ENCODE data around the gene TMEM132A. TPM values are rescaled to one million over a fixed set of nuclear protein-coding genes. Genes with fewer than 3 reads are reported as not detected.

The TMEM132A gene
- total and polyA plus RNA-seq, 7 donors, result 0.49 to 17.4 (median 2.3) TPM

GRCh38 chr11:60937811-60938210 lies 13.6 kb downstream of the TMEM132A start:
- Histone ChIP-seq H3K27ac (no peak overlapping the region), H3K27me3 (no peaks in the 10 kb centered on the region), H3K4me3 (no peak overlapping the region), H3K9me3 (no peaks in the 10 kb centered on the region), H3K36me3 (peaks cover 11 to 48% (median 18%) of the 10 kb centered on the region in 4 donors), H3K4me1 (peaks cover 0 to 7% (median 4%) of the 10 kb centered on the region in 4 donors)
- 93 to 94% methylated on average over 8 of the region's 8 CpGs for WGBS, 2 donors
- intact Hi-C loops (cut with DNase I), result no loop called here
- no peak for TF ChIP-seq POLR2A (IDR thresholded peaks at IDR 0.05)
- TF ChIP-seq POLR2AphosphoS5 (IDR thresholded peaks at IDR 0.05), result no peak
- no peak for TF ChIP-seq CTCF (IDR thresholded peaks at IDR 0.05)
- no peak for TF ChIP-seq EP300 (IDR thresholded peaks at IDR 0.05)
- no peak for DNase-seq

- Histone ChIP-seq H3K27ac (no peak overlapping the region), H3K36me3 (peaks cover 11 to 54% (median 21%) of the 10 kb centered on the region in 4 donors), H3K9me3 (no peaks in the 10 kb centered on the region), H3K4me1 (peaks cover 0 to 7% (median 4%) of the 10 kb centered on the region in 4 donors), H3K27me3 (no peaks in the 10 kb centered on the region), H3K4me3 (no peak overlapping the region)
- WGBS, 2 donors, result 90 to 91% methylated on average over 9 of the region's 9 CpGs
- intact Hi-C loops (cut with DNase I), result no loop called here
- TF ChIP-seq CTCF (IDR thresholded peaks at IDR 0.05), result no peak
- no peak for TF ChIP-seq EP300 (IDR thresholded peaks at IDR 0.05)
- no peak for TF ChIP-seq POLR2AphosphoS5 (IDR thresholded peaks at IDR 0.05)
- no peak for TF ChIP-seq POLR2A (IDR thresholded peaks at IDR 0.05)
- no peak for DNase-seq
Measured at GRCh38 chr11:60938500-60938899, 14.2 kb downstream of the TMEM132A start.

DNA sequence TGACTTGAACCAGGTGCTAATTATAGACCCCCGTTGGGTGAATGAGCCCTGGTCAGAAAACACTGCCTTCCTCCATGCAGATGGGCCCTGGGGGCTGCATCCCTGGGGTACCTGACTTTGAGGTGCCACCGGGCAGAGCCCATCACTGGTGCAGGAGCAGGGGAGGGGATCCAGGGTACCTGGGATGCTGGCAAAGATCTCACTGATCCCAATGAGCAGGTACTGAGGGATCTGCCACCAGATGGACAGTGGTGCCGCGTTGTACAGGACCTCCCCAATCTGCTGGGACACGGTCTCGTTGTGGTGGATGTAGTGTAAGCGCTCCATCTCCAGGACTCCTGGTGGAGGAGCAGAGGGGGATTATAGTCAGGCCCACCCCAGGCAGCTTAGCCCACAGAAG lies 15.0 kb downstream of the TMEM132A start:
- no peaks in the 10 kb centered on the region for H3K9me3 ChIP-seq
- DNase-seq, result no peak
- intact Hi-C loops (cut with DNase I), result no loop called here
- no peak for TF ChIP-seq POLR2A (IDR thresholded peaks at IDR 0.05)
- no peak for TF ChIP-seq CTCF (IDR thresholded peaks at IDR 0.05)
- TF ChIP-seq EP300 (IDR thresholded peaks at IDR 0.05), result no peak
- no peak for TF ChIP-seq POLR2AphosphoS5 (IDR thresholded peaks at IDR 0.05)
- peaks cover 11 to 62% (median 22%) of the 10 kb centered on the region in 4 donors for H3K36me3 ChIP-seq
- 94 to 95% methylated on average over 7 of the region's 7 CpGs for WGBS, 2 donors
- no peaks in the 10 kb centered on the region for H3K27me3 ChIP-seq
- H3K4me1 ChIP-seq, result peaks cover 0 to 7% (median 4%) of the 10 kb centered on the region in 4 donors
- no peak overlapping the region for H3K4me3 ChIP-seq
- no peak overlapping the region for H3K27ac ChIP-seq

DNA sequence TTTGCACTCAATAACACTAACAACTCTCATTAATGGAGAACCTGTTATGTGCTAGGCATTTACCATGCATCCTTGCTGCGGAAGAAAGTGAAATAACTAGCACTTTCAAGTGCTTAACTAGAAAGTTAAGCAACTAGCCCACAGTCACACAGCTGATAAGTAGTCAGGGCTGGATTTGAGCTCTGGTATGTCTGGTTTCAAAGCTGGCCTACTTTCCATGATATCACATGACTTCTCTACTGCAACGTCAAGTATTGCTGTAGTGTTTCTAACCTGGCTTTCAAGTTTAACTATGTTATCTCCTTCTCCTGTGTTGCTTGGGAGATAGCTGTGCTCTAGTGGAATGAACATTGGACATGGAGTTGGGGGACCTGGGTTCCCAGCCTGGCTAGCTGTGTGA lies 15.6 kb downstream of the TMEM132A start:
- peaks cover 0 to 7% (median 4%) of the 10 kb centered on the region in 4 donors for H3K4me1 ChIP-seq
- H3K9me3 ChIP-seq, result no peaks in the 10 kb centered on the region
- peaks cover 11 to 67% (median 24%) of the 10 kb centered on the region in 4 donors for H3K36me3 ChIP-seq
- intact Hi-C loops (cut with DNase I), result no loop called here
- H3K27ac ChIP-seq, result no peak overlapping the region
- WGBS, 2 donors, result 63 to 66% methylated on average over 2 of the region's 2 CpGs
- no peak for TF ChIP-seq EP300 (IDR thresholded peaks at IDR 0.05)
- no peak for TF ChIP-seq CTCF (IDR thresholded peaks at IDR 0.05)
- TF ChIP-seq POLR2A (IDR thresholded peaks at IDR 0.05), result no peak
- TF ChIP-seq POLR2AphosphoS5 (IDR thresholded peaks at IDR 0.05), result no peak
- DNase-seq, result no peak
- H3K4me3 ChIP-seq, result no peak overlapping the region
- H3K27me3 ChIP-seq, result no peaks in the 10 kb centered on the region

All from sigmoid colon (tissue), 7 donors.